Measurements from ENCODE around the gene GRIK1.

GRCh38 chr21:29721964-29722363 lies 217.8 kb downstream of the GRIK1 start:
- TF ChIP-seq CTCF (conservative IDR thresholded peaks at IDR 0.05; ENCODE audit: low read length) (no peak), EZH2phosphoT487 (IDR thresholded peaks at IDR 0.05; ENCODE audit: borderline replicate concordance) (no peak)

Measured in Loucy (cell line).